Liver (tissue), 9 donors: ENCODE results near the gene ATF4. TPM values are rescaled to one million over a fixed set of nuclear protein-coding genes. Genes with fewer than 3 reads are reported as not detected.

ENCODE experiments used
- DNase-seq: peaks from one replicate; pipeline ENCODE4 v3.0.0-alpha.2; 2017; ENCODE audit warnings: low spot score
- H3K27ac ChIP-seq, 2 donors: one replicate each; pipeline ENCODE4 v1.7.0; 2013; ENCODE audit warnings: inconsistent platforms in 2 of 2, low read length in 2 of 2, control low read depth in 1 of 2, low read depth in 1 of 2, mild to moderate bottlenecking in 1 of 2
- H3K27me3 ChIP-seq, 4 donors: one replicate each; pipeline versions ENCODE4 v1.6.1 to v1.7.0; 2013; ENCODE audit warnings: low read length in 3 of 4, inconsistent platforms in 1 of 4, mild to moderate bottlenecking in 1 of 4, moderate library complexity in 1 of 4; ENCODE audit not compliant: control insufficient read depth in 4 of 4, insufficient read depth in 4 of 4
- H3K36me3 ChIP-seq, 4 donors: one replicate each; pipeline versions ENCODE4 v1.6.1 to v1.7.0; 2013; ENCODE audit warnings: low read length in 3 of 4, mild to moderate bottlenecking in 3 of 4, low read depth in 1 of 4, moderate library complexity in 1 of 4; ENCODE audit not compliant: control insufficient read depth in 4 of 4, insufficient read depth in 3 of 4
- H3K4me1 ChIP-seq, 4 donors: one replicate each; pipeline versions ENCODE4 v1.6.1 to v1.7.0; 2013; ENCODE audit warnings: low read length in 3 of 4, mild to moderate bottlenecking in 3 of 4, moderate library complexity in 1 of 4; ENCODE audit not compliant: control insufficient read depth in 4 of 4, insufficient read depth in 4 of 4
- H3K4me3 ChIP-seq, 3 donors: one replicate each; pipeline versions ENCODE4 v1.6.1 to v1.7.0; 2013; ENCODE audit warnings: low read length in 3 of 3, control low read depth in 1 of 3, low read depth in 1 of 3, mild to moderate bottlenecking in 1 of 3
- H3K9ac ChIP-seq, 2 donors: one replicate each; pipeline ENCODE4 v1.7.0; 2013; ENCODE audit warnings: low read length in 2 of 2, mild to moderate bottlenecking in 2 of 2, moderate library complexity in 2 of 2, control low read depth in 1 of 2, low read depth in 1 of 2
- H3K9me3 ChIP-seq, 4 donors: one replicate each; pipeline versions ENCODE4 v1.6.1 to v1.7.0; 2013; ENCODE audit warnings: low read length in 3 of 4; ENCODE audit not compliant: control insufficient read depth in 4 of 4
- ATF3 ChIP-seq: IDR thresholded peaks from 2 replicates; pipeline ENCODE4 v1.6.1; 2016; ENCODE audit warnings: antibody characterized with exemption
- CTCF ChIP-seq: fragments of 150-350 bp; IDR thresholded peaks from 2 replicates; pipeline ENCODE4 v1.5.1; 2017; ENCODE audit warnings: improper control_type of control experiment, low read depth, low read length; ENCODE audit not compliant: missing input control
- EGR1 ChIP-seq, 2 donors: IDR thresholded peaks; 2 replicates each; pipeline ENCODE4 v1.6.1; 2016 to 2018; ENCODE audit warnings: antibody characterized with exemption in 2 of 2, low read depth in 2 of 2
- FOXA1 ChIP-seq: IDR thresholded peaks from 2 replicates; pipeline ENCODE4 v1.6.1; 2016; ENCODE audit warnings: antibody characterized with exemption
- FOXA2 ChIP-seq: IDR thresholded peaks from 2 replicates; pipeline ENCODE4 v1.6.1; 2016; ENCODE audit warnings: antibody characterized with exemption
- GABPA ChIP-seq, 2 donors: IDR thresholded peaks in 1 of 2; conservative IDR thresholded peaks in 1 of 2; 2 replicates each; pipeline ENCODE4 v1.6.1; 2016; ENCODE audit warnings: antibody characterized with exemption in 2 of 2, mild to moderate bottlenecking in 1 of 2, moderate library complexity in 1 of 2
- HNF4A ChIP-seq, 2 donors: conservative IDR thresholded peaks; 2 replicates each; pipeline ENCODE4 v1.6.1; 2016; ENCODE audit warnings: antibody characterized with exemption in 2 of 2, mild to moderate bottlenecking in 2 of 2
- HNF4G ChIP-seq: IDR thresholded peaks from 2 replicates; pipeline ENCODE4 v1.6.1; 2016; ENCODE audit warnings: antibody characterized with exemption
- JUND ChIP-seq, 2 donors: IDR thresholded peaks; 2 replicates each; pipeline ENCODE4 v1.6.1; 2016; ENCODE audit warnings: antibody characterized with exemption in 2 of 2
- NR2F2 ChIP-seq: IDR thresholded peaks from 2 replicates; pipeline ENCODE4 v1.6.1; 2016; ENCODE audit warnings: antibody characterized with exemption
- RAD21 ChIP-seq, 2 donors: IDR thresholded peaks; 2 replicates each; pipeline ENCODE4 v1.6.1; 2016; ENCODE audit warnings: antibody characterized with exemption in 2 of 2, mild to moderate bottlenecking in 2 of 2
- RXRA ChIP-seq, 2 donors: IDR thresholded peaks; 2 replicates each; pipeline ENCODE4 v1.6.1; 2017 to 2018; ENCODE audit warnings: antibody characterized with exemption in 2 of 2, mild to moderate bottlenecking in 1 of 2
- SP1 ChIP-seq: IDR thresholded peaks from 2 replicates; pipeline ENCODE4 v1.6.1; 2018; ENCODE audit warnings: antibody characterized with exemption, mild to moderate bottlenecking
- TAF1 ChIP-seq: conservative IDR thresholded peaks from 2 replicates; pipeline ENCODE4 v1.6.1; 2016; ENCODE audit warnings: antibody characterized with exemption, mild to moderate bottlenecking
- YY1 ChIP-seq: IDR thresholded peaks from 2 replicates; pipeline ENCODE4 v1.6.1; 2016; ENCODE audit warnings: antibody characterized with exemption, mild to moderate bottlenecking
- WGBS: extraction: QIAGEN DNeasy Blood & Tissue Kit; methylation state at CpG from one replicate; pipeline ENCODE4 v1.1.7; 2013; 5-methylcytosine and 5-hydroxymethylcytosine counted together
- polyA plus RNA-seq, 2 donors: library from polyadenylated mRNA; stranded (reverse) in 1 of 2; unstranded in 1 of 2; fragments of 200-250 nt in 1 of 2; fragments of >200 nt in 1 of 2; fragmentation: Nextera tagmentation in 1 of 2; extraction: Ambion mirVana in 1 of 2; gene quantifications; one replicate each; pipeline versions ENCODE4 v1.2.1 to v1.2.3, GENCODE V29; 2013 to 2015
- total RNA-seq, 2 donors: library from RNA; depleted of rRNA; stranded (reverse); fragments of >200 nt; gene quantifications; one replicate each; pipeline ENCODE4 v1.2.3, GENCODE V29; 2014
- TF ChIP-seq, protein P1 (sequence below): IDR thresholded peaks from 2 replicates; pipeline ENCODE4 v1.6.1; 2016; ENCODE audit warnings: antibody characterized with exemption
- TF ChIP-seq, protein P2 (sequence below): IDR thresholded peaks from 2 replicates; pipeline ENCODE4 v1.6.1; 2016; ENCODE audit warnings: antibody characterized with exemption
- TF ChIP-seq, protein P3 (sequence below): IDR thresholded peaks from 2 replicates; pipeline ENCODE4 v1.6.1; 2016; ENCODE audit warnings: antibody characterized with exemption, mild to moderate bottlenecking
- donor health status: healthy.
- donor health status: healthy.
- donor health status: healthy.
- donor health status: healthy.
- donor health status: healthy.

ATF4 gene
- total and polyA plus RNA-seq, 4 donors: 112 to 211 (median 169) TPM

GRCh38 chr22:39534092-39534506, 13.7 kb downstream of the ATF4 start:
- 84% methylated on average over 12 of the region's 12 CpGs for WGBS
- Histone ChIP-seq H3K27ac (no peak overlapping the region), H3K4me3 (no peak overlapping the region), H3K36me3 (peaks cover 0 to 6% (median 4%) of the 10 kb centered on the region in 4 donors), H3K27me3 (no peaks in the 10 kb centered on the region), H3K9me3 (no peaks in the 10 kb centered on the region), H3K9ac (no peak overlapping the region), H3K4me1 (peaks cover 15 to 38% (median 31%) of the 10 kb centered on the region in 4 donors)
- DNase-seq: no peak
- no peak for TF ChIP-seq FOXA1
- TF ChIP-seq HNF4A (conservative IDR thresholded peaks at IDR 0.05): no peak
- TF ChIP-seq SP1: no peak
- TF ChIP-seq RXRA (IDR thresholded peaks at IDR 0.05): no peak
- TF ChIP-seq JUND (IDR thresholded peaks at IDR 0.05): no peak
- TF ChIP-seq CTCF: no peak
- TF ChIP-seq, protein P1, sequence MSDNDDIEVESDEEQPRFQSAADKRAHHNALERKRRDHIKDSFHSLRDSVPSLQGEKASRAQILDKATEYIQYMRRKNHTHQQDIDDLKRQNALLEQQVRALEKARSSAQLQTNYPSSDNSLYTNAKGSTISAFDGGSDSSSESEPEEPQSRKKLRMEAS: no peak
- TF ChIP-seq YY1: no peak

- Histone ChIP-seq H3K4me1 (peaks cover 12 to 32% (median 25%) of the 10 kb centered on the region in 4 donors), H3K9me3 (no peaks in the 10 kb centered on the region), H3K4me3 (peak overlapping the region in 1 of 3 donors; percentile 12), H3K9ac (no peak overlapping the region), H3K27ac (no peak overlapping the region), H3K27me3 (no peaks in the 10 kb centered on the region), H3K36me3 (peaks cover 0 to 4% (median 1%) of the 10 kb centered on the region in 4 donors)
- 9% methylated on average over 41 of the region's 41 CpGs for WGBS
- peak; percentile 92 for DNase-seq
- TF ChIP-seq CTCF (peak; percentile 83), ATF3 (no peak), RAD21 (IDR thresholded peaks at IDR 0.05) (peak; percentile 83 to 89), YY1 (no peak), EGR1 (IDR thresholded peaks at IDR 0.05; ENCODE audit: low read depth in 2 of 2) (no peak), FOXA1 (no peak), GABPA (IDR thresholded peaks at IDR 0.05 in 1 of 2, conservative IDR thresholded peaks at IDR 0.05 in 1 of 2) (no peak), HNF4G (no peak), NR2F2 (no peak), HNF4A (conservative IDR thresholded peaks at IDR 0.05) (no peak), TAF1 (no peak), RXRA (IDR thresholded peaks at IDR 0.05) (no peak), SP1 (no peak), JUND (IDR thresholded peaks at IDR 0.05) (no peak), FOXA2 (no peak)
- TF ChIP-seq, protein P1: no peak
- TF ChIP-seq, protein P2, sequence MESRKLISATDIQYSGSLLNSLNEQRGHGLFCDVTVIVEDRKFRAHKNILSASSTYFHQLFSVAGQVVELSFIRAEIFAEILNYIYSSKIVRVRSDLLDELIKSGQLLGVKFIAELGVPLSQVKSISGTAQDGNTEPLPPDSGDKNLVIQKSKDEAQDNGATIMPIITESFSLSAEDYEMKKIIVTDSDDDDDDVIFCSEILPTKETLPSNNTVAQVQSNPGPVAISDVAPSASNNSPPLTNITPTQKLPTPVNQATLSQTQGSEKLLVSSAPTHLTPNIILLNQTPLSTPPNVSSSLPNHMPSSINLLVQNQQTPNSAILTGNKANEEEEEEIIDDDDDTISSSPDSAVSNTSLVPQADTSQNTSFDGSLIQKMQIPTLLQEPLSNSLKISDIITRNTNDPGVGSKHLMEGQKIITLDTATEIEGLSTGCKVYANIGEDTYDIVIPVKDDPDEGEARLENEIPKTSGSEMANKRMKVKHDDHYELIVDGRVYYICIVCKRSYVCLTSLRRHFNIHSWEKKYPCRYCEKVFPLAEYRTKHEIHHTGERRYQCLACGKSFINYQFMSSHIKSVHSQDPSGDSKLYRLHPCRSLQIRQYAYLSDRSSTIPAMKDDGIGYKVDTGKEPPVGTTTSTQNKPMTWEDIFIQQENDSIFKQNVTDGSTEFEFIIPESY: no peak
- TF ChIP-seq, protein P3, sequence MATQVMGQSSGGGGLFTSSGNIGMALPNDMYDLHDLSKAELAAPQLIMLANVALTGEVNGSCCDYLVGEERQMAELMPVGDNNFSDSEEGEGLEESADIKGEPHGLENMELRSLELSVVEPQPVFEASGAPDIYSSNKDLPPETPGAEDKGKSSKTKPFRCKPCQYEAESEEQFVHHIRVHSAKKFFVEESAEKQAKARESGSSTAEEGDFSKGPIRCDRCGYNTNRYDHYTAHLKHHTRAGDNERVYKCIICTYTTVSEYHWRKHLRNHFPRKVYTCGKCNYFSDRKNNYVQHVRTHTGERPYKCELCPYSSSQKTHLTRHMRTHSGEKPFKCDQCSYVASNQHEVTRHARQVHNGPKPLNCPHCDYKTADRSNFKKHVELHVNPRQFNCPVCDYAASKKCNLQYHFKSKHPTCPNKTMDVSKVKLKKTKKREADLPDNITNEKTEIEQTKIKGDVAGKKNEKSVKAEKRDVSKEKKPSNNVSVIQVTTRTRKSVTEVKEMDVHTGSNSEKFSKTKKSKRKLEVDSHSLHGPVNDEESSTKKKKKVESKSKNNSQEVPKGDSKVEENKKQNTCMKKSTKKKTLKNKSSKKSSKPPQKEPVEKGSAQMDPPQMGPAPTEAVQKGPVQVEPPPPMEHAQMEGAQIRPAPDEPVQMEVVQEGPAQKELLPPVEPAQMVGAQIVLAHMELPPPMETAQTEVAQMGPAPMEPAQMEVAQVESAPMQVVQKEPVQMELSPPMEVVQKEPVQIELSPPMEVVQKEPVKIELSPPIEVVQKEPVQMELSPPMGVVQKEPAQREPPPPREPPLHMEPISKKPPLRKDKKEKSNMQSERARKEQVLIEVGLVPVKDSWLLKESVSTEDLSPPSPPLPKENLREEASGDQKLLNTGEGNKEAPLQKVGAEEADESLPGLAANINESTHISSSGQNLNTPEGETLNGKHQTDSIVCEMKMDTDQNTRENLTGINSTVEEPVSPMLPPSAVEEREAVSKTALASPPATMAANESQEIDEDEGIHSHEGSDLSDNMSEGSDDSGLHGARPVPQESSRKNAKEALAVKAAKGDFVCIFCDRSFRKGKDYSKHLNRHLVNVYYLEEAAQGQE: no peak
Measured at GRCh38 chr22:39534591-39535356, 14.4 kb downstream of the ATF4 start.
